Measurements from ENCODE around the gene GALNT13.

GALNT13 gene

DNA sequence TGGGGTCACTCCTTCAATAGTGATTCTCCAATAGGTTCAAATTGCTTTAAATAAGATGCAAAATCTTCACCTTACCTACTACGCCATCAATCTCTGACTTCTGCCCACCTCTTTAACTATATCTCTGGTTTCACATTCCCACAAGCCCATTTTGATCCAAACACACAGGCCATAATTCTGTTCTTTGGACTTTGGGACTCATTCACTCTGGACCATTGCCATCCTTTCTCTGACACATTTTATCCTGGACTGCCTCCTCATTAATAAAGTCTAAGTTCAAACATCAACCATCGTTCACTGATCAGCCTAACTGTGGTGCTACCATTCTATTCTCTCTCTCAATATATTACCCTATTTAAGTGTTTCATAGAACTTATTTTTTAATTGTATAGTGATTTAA is 332.2 kb downstream of the GALNT13 start:
- Histone ChIP-seq H3K79me2 (ENCODE audit: low read length) (no peaks in the 10 kb centered on the region), H4K20me1 (ENCODE audit: insufficient read depth, low read length) (no peaks in the 10 kb centered on the region), H3K4me3 (ENCODE audit: low read length) (no peak overlapping the region), H3K27me3 (replicated peaks; ENCODE audit: insufficient read depth, low read length) (no peaks in the 10 kb centered on the region), H2AFZ (ENCODE audit: low read length) (no peak overlapping the region), H3K27ac (ENCODE audit: low read length) (no peak overlapping the region), H3K4me2 (ENCODE audit: low read depth, low read length) (no peak overlapping the region), H3F3A (ENCODE audit: insufficient read depth, low read length) (no peaks in the 10 kb centered on the region), H3K9ac (ENCODE audit: low read length) (no peak overlapping the region), H3K9me2 (replicated peaks; ENCODE audit: insufficient read depth, low read length) (no peaks in the 10 kb centered on the region), H3K4me1 (ENCODE audit: low read length) (no peaks in the 10 kb centered on the region), H3K9me3 (replicated peaks; ENCODE audit: insufficient read depth, low read length) (no peaks in the 10 kb centered on the region), H3K36me3 (replicated peaks; ENCODE audit: insufficient read depth, low read length) (no peaks in the 10 kb centered on the region)
- no peak for DNase-seq
- TF ChIP-seq, protein P1, sequence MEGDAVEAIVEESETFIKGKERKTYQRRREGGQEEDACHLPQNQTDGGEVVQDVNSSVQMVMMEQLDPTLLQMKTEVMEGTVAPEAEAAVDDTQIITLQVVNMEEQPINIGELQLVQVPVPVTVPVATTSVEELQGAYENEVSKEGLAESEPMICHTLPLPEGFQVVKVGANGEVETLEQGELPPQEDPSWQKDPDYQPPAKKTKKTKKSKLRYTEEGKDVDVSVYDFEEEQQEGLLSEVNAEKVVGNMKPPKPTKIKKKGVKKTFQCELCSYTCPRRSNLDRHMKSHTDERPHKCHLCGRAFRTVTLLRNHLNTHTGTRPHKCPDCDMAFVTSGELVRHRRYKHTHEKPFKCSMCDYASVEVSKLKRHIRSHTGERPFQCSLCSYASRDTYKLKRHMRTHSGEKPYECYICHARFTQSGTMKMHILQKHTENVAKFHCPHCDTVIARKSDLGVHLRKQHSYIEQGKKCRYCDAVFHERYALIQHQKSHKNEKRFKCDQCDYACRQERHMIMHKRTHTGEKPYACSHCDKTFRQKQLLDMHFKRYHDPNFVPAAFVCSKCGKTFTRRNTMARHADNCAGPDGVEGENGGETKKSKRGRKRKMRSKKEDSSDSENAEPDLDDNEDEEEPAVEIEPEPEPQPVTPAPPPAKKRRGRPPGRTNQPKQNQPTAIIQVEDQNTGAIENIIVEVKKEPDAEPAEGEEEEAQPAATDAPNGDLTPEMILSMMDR (IDR thresholded peaks at IDR 0.05; ENCODE audit: low read length) = no peak
- no peak for TF ChIP-seq EZH2 (optimal IDR thresholded peaks at IDR 0.05; ENCODE audit: low read depth, low read length)
- no peak for TF ChIP-seq EZH2phosphoT487 (IDR thresholded peaks at IDR 0.05; ENCODE audit: low read length)

DNA sequence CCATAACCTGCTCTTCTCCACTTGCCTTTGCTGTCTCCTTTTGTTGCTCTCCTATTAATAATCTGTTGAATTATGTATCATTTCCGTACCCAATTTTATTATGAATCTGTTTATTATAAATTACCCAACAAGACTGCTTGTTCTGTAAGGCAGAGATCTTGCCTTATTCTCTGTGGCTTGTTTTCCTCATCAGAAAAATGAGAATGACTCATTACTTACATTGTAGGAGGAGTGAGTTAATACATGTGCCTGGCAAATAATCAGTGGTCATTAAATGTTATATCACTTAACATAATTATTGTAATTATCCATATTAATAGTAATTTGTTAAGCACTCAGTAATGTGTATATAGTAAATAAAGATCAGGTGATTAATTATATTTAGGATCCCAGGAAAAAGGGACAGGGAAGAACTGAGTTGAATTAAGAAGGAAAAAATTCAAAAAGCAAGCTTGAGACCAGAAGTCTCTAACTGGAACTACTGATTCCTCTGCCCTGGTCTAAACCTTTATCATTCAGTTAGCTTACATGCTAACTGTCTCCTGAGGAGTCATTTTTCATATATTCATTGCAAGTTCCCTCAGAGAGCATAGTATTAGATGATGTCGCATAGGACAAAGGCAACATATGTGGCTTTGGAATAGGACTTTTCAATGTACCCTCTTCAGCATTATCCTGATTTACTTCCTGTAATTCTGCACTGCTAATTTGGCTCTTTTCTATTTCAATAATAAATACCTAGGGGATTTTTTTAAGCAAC is 335.7 kb downstream of the GALNT13 start:
- H3K4me3 ChIP-seq (ENCODE audit: low read length) = no peak overlapping the region
- no peaks in the 10 kb centered on the region for H3K36me3 ChIP-seq (replicated peaks; ENCODE audit: insufficient read depth, low read length)
- no peaks in the 10 kb centered on the region for H3F3A ChIP-seq (ENCODE audit: insufficient read depth, low read length)
- H3K79me2 ChIP-seq (ENCODE audit: low read length) = no peaks in the 10 kb centered on the region
- H3K9me3 ChIP-seq (replicated peaks; ENCODE audit: insufficient read depth, low read length) = no peaks in the 10 kb centered on the region
- H3K4me1 ChIP-seq (ENCODE audit: low read length) = no peaks in the 10 kb centered on the region
- no peaks in the 10 kb centered on the region for H3K27me3 ChIP-seq (replicated peaks; ENCODE audit: insufficient read depth, low read length)
- no peaks in the 10 kb centered on the region for H4K20me1 ChIP-seq (ENCODE audit: insufficient read depth, low read length)
- H3K27ac ChIP-seq (ENCODE audit: low read length) = no peak overlapping the region
- DNase-seq = no peak
- no peak for TF ChIP-seq EZH2 (optimal IDR thresholded peaks at IDR 0.05; ENCODE audit: low read depth, low read length)
- no peak for TF ChIP-seq EZH2phosphoT487 (IDR thresholded peaks at IDR 0.05; ENCODE audit: low read length)
- TF ChIP-seq, protein P1 (IDR thresholded peaks at IDR 0.05; ENCODE audit: low read length) = no peak
- H3K4me2 ChIP-seq (ENCODE audit: low read depth, low read length) = no peak overlapping the region
- no peak overlapping the region for H3K9ac ChIP-seq (ENCODE audit: low read length)
- no peak overlapping the region for H2AFZ ChIP-seq (ENCODE audit: low read length)
- H3K9me2 ChIP-seq (replicated peaks; ENCODE audit: insufficient read depth, low read length) = no peaks in the 10 kb centered on the region

DNA sequence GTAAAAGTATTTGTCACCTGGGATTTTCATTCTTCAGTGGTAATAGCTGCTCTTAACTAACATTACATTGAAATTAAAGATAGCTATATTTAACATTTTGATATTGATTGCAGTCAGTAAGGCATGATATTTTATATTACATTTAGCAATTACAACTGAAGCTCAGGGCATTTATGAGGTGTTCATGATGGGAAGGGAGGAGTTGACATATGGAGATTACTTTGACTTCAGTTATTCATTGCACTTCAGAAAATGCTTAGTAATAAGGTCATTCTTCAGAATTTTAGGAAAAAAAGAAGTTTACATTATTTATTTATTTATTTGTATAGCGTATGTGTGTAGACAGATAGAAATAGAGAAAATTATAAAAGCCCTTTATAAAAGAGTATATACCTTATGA is 352.0 kb downstream of the GALNT13 start:
- no peak overlapping the region for H3K4me2 ChIP-seq (ENCODE audit: low read depth, low read length)
- no peak for TF ChIP-seq EZH2 (optimal IDR thresholded peaks at IDR 0.05; ENCODE audit: low read depth, low read length)
- H3K9ac ChIP-seq (ENCODE audit: low read length) = no peak overlapping the region
- H3K27me3 ChIP-seq (replicated peaks; ENCODE audit: insufficient read depth, low read length) = no peaks in the 10 kb centered on the region
- no peaks in the 10 kb centered on the region for H3K79me2 ChIP-seq (ENCODE audit: low read length)
- no peaks in the 10 kb centered on the region for H3K36me3 ChIP-seq (replicated peaks; ENCODE audit: insufficient read depth, low read length)
- no peak for DNase-seq
- H3K9me3 ChIP-seq (replicated peaks; ENCODE audit: insufficient read depth, low read length) = no peaks in the 10 kb centered on the region
- no peaks in the 10 kb centered on the region for H3F3A ChIP-seq (ENCODE audit: insufficient read depth, low read length)
- no peak overlapping the region for H3K4me3 ChIP-seq (ENCODE audit: low read length)
- H4K20me1 ChIP-seq (ENCODE audit: insufficient read depth, low read length) = no peaks in the 10 kb centered on the region
- H2AFZ ChIP-seq (ENCODE audit: low read length) = no peak overlapping the region
- no peaks in the 10 kb centered on the region for H3K4me1 ChIP-seq (ENCODE audit: low read length)
- no peak overlapping the region for H3K27ac ChIP-seq (ENCODE audit: low read length)
- H3K9me2 ChIP-seq (replicated peaks; ENCODE audit: insufficient read depth, low read length) = no peaks in the 10 kb centered on the region

DNA sequence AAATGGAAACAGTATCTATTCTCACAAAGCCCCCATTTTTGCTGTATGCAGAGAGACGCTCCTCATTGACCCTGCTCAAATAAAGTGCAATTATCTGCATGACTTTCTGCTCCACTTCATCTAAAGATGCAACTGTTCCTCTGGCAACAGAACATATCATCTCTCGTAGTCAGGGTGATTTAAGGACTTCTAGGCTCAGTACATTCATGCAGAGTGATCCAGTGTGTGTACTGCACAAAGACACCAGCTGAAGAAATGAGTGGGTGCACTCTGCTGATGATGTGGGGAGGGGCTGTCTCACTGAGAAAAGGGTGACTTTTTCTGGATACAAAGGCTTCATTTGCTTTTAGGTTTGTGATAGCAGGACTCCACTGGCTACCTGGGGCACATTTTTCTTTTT is 355.2 kb downstream of the GALNT13 start:
- Histone ChIP-seq H3K9me3 (replicated peaks; ENCODE audit: insufficient read depth, low read length) (no peaks in the 10 kb centered on the region), H4K20me1 (ENCODE audit: insufficient read depth, low read length) (no peaks in the 10 kb centered on the region), H3K9me2 (replicated peaks; ENCODE audit: insufficient read depth, low read length) (no peaks in the 10 kb centered on the region), H3K79me2 (ENCODE audit: low read length) (no peaks in the 10 kb centered on the region), H3K27ac (ENCODE audit: low read length) (no peak overlapping the region), H3K27me3 (replicated peaks; ENCODE audit: insufficient read depth, low read length) (no peaks in the 10 kb centered on the region), H2AFZ (ENCODE audit: low read length) (no peak overlapping the region), H3K4me2 (ENCODE audit: low read depth, low read length) (no peak overlapping the region), H3K4me3 (ENCODE audit: low read length) (no peak overlapping the region), H3K9ac (ENCODE audit: low read length) (no peak overlapping the region), H3K4me1 (ENCODE audit: low read length) (no peaks in the 10 kb centered on the region), H3F3A (ENCODE audit: insufficient read depth, low read length) (no peaks in the 10 kb centered on the region), H3K36me3 (replicated peaks; ENCODE audit: insufficient read depth, low read length) (no peaks in the 10 kb centered on the region)
- DNase-seq = no peak
- TF ChIP-seq, protein P1 (IDR thresholded peaks at IDR 0.05; ENCODE audit: low read length) = no peak
- TF ChIP-seq EZH2 (optimal IDR thresholded peaks at IDR 0.05; ENCODE audit: low read depth, low read length) (no peak), EZH2phosphoT487 (IDR thresholded peaks at IDR 0.05; ENCODE audit: low read length) (no peak)

Measured in MM.1S (cell line).